ENCODE data around the gene SMCO1.
A peak's percentile ranks its signal among the peaks of the same experiment; 100 is the strongest.
"Not testable (repeated sequence)": the region's sequence is repeated elsewhere in the genome, so short reads cannot be mapped to it uniquely, and the experiment has no call there.

The SMCO1 gene

GRCh38 chr3:196514913-196515621 is at the start of gene SMCO1:
Gene SMCO1, minus strand, starts transcription at chr3:196515346. Its CDS starts 137 bp downstream, at chr3:196515209.
- no peak for DNase-seq

- peak; percentile 80 for DNase-seq
Observed at GRCh38 chr3:196563721-196564225, 48.6 kb upstream of the SMCO1 start.

DNA sequence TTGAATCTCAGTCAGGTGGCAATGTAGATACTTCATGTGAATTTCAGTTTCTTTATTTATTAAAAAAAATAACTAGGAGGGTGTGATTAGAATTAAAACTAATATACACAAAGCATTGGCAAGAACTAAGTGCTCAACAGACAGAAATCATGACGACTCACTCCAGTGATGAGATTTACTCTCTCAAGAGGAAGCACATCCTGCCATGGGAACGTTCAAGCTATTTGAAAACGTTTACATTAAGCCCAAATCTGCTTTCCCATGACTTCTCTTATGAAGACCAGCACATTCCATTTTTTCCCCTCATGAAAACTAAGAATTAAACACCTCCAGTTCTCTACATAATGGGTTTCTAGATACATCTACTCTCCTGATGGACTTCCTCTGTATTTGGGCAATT is 44.7 kb upstream of the SMCO1 start:
- no peak for DNase-seq

- no peak for DNase-seq
Observed at GRCh38 chr3:196558476-196558875, 43.3 kb upstream of the SMCO1 start.

DNA sequence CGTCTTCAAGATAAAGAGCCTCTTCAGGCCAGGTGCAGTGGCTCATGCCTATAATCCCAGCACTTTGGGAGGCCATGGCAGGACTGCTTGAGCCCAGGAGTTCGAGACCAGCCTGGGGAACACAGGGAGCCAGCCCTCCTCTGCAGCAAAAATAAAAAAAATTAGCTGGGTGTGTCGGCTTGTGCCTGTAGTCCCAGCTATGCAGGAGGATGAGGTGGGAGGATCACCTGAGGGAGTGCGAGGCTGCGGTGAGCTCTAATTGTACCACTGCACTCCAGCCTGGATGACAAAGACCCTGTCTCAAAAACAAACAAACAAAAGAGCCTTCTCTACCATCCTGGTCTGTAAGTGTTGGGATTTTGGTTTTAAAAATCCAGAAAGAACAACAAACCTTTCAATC is 42.1 kb upstream of the SMCO1 start:
- DNase-seq: no peak

GRCh38 chr3:196555295-196555694 is 40.1 kb upstream of the SMCO1 start:
- DNase-seq: no peak

DNA sequence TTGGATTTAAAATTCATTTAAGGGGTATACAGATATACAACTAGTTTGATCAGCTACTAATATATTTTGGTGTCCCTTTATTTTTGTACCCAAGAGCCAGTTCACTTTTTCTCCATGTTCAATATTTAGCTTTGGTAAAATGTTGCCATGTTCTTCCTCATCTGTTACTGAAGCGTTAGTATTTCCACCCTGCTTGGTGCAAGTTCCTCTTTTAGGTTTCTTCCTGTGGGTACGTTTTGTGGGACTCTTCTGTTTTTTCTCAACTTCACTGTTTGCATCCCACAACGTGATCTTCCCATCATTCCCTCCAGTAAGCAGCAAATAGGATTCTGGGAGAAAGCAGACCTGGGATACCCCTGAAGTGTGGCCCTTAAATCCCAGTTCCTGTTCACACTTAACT is 39.1 kb upstream of the SMCO1 start:
- no peak for DNase-seq

- DNase-seq: no peak
Observed at GRCh38 chr3:196553551-196553950, 38.4 kb upstream of the SMCO1 start.

DNA sequence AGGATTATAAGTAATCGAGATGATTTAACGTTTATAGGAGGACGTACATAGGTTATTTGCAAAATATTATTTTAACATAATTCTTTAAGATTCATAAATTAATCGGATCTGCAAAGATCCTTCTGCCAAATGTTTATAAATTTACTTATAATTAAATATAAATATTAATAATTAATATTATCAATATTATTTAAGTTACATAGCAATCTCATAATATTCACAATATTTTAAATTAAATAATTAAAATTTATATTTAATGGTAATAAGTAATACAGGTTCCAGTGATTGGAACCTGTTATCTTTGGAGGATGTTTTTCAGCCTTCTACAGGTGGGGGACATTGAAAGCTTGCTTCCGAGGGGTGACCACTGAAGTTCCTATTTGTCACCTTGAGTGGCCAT is 37.1 kb upstream of the SMCO1 start:
- DNase-seq: no peak

DNA sequence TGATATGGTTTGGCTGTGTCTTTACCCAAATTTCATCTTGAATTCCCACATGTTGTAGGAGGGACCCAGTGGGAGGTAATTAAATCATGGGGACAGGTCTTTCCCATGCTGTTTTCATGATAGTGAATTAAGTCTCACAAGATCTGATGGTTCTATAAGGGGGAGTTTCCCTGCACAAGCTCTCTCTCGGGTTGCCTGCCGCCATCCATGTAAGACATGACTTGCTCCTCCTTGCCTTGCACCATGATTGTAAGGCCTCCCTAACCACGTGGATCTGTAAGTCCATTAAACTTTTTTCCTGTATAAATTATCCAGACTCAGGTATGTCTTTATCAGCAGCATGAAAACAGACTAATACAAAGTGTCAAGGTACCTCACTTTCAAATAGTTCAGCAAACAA is 35.0 kb upstream of the SMCO1 start:
- DNase-seq: not testable (repeated sequence)

- not testable (repeated sequence) for DNase-seq
Observed at GRCh38 chr3:196549312-196549711, 34.2 kb upstream of the SMCO1 start.

DNA sequence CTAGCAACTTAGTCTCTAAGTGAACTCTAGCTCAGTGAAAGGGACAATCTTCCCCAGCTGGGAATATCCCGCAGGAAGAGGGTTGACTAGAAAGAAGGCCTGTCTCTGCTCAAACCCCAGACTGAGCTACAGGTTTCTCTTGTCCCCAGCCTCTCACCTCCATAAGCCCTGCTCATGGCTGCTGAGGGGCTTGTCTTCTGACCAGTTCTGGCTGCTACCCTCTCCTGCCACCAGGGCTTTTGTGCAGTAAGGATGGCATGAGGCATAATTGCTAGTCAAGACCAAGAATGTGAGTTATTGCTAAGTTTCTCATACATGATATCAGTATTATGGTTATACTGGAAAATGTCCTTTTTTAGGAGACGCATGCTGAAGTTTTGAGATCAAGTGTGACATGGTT is 31.9 kb upstream of the SMCO1 start:
- DNase-seq: no peak

DNA sequence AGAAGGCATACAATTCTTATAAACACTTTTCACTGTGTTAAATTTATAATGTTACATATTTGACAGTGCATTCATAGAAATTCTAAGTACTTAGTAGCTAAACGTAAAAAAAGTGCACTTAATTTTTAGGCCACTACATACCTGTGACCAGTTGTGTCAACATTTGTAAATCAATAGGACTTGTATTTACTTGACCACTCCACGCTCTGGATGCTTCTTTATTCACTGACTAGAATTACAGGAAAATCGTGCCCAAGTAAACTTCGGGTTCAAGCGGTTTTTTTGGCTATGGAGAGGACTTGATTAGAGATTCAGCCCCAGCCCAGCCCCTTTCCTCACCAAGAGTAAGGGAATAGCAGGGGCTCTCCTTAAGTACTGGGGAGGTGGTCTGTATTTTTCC is 31.4 kb upstream of the SMCO1 start:
- DNase-seq: no peak

DNA sequence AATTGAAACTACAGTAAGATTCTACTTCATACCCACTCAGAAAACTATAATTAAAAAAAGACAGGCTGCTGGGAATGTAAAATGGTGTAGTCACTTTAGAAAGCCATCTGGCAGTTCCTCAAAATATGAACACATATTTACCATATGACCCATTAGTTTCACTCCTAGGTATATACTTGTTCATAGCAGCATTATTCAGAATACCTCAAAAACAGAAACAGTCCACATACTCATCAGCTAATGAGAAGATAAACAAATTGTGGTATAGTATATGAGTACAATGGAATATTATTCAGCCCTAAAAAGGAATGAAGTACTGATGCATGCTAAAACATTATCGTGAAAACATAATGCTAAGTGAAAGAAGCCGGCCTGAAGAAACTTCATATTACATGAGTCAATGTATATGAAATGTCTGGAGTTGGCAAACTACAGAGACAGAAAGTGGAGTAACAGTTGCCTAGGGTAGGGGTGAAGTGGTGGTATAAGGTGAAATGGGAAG is 29.4 kb upstream of the SMCO1 start:
- no peak for DNase-seq

- DNase-seq: no peak
Observed at GRCh38 chr3:196541684-196542445, 26.7 kb upstream of the SMCO1 start.

GRCh38 chr3:196537319-196537984 is 22.3 kb upstream of the SMCO1 start:
- DNase-seq: peak; percentile 90

- no peak for DNase-seq
Observed at GRCh38 chr3:196533260-196533681, 18.1 kb upstream of the SMCO1 start.

DNA sequence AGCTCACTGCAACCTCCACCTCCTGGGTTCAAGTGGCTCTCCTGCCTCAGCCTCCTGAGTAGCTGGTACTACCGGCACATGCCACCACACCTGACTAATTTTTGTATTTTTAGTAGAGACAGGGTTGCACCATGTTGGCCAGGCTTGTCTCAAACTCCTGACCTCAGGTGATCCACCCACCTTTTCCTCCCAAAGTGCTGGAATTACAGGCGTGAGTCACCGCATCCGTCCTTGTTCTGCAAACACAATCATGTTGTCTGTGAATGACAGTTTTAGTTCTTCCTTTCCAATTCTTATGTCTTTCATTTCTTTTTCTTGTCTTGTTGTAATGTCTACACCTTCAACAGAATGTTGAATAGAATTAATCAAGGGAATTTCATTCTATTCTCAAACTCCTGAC is 16.3 kb upstream of the SMCO1 start:
- no peak for DNase-seq

DNA sequence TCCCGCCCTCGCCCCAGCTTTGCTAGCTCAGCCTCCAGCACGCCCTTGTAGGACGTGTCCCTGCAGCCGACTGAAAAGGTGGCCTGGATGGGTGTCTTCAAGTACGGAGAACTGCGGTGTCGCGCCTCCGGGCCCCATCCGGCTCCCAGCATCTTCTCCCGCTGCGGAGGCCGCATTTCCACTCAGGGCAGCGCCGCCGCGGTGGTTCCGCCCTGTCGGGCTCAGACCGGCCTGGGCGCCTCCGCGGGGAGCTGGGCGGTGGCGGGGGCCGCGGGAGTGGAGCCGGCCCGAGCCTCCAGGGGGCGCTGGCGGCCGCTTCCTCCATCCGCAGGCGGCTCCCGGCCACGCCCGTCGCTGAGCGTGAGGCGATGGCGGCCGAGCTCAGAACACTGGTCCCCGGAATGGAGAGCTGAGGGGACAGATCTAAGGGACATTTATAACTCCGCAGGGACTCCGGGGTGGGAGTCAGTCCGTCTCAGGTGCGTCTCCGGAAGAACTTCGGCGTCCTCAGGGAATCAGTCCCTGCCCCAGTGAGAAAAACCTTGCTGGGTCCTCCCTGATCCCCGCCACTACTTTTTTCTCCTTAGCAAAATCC is 13.6 kb upstream of the SMCO1 start:
- peak; percentile 95 for DNase-seq

DNA sequence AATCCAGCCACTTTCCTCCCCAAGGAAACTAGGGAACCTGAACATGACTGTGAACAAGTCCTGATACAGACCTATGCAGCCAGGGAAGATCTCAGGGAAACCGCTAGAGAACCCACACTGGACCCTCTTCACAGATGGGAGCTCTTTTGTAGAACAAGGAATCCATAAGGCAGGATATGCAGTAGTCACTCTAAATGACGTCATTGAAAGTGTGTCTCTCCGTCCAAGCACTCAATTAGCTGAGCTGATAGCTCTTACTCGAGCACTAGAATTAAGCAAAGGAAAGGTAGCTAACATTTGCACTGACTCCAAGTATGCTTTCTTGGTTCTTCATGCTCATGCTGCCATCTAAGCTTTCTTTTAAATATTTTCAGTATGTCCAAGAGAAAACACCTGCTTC is 10.0 kb upstream of the SMCO1 start:
- DNase-seq: no peak

GRCh38 chr3:196524527-196524926 is 9.4 kb upstream of the SMCO1 start:
- DNase-seq: no peak

GRCh38 chr3:196523841-196524240 is 8.7 kb upstream of the SMCO1 start:
- DNase-seq: no peak

DNA sequence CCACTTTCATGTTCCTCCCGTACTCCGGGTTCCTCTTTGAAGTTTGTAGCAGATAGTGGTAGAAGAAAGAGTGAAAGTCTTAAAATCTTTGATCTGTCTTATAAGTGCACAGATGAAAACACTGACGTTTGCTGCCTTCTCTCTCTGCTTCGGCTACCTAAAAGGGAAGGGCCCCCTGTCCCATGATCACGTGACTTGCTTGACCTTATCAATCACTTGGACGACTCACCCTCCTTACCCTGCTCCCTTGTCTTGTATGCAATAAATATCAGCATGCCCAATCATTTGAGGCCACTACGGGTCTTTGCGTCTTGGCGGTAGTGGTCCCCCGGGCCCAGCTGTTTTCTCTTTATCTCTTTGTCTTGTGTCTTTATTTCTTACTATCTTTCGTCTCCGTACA is 6.1 kb upstream of the SMCO1 start:
- DNase-seq: not testable (repeated sequence)

All from activated effector memory CD4-positive, alpha-beta T cell treated with anti-CD3 and anti-CD28 coated beads, Interleukin-2, amount 50 U/mL, for 16 hours (primary cell).